K562 (cell line): ENCODE measurements around the gene ZFYVE26. TPM values are rescaled to one million over a fixed set of nuclear protein-coding genes. Genes with fewer than 3 reads are reported as not detected.

ENCODE experiments used
- ATAC-seq: fragments of 200-7000 bp; cut with Tn5 transposase; 3 replicates; pipeline ENCODE4 v1.9.1; 2020; ENCODE audit warnings: moderate library complexity
- BruUV-seq: library from RNA; stranded (reverse); fragments of 400-500 nt; replicated peaks from 2 replicates; lab custom pipeline; 2021; lab: Mats Ljungman, UMichigan
- CTCF ChIA-PET: fragments of 300-600 bp; formaldehyde crosslinking; extraction: SDS; loops from one replicate; lab custom pipeline; 2021; ENCODE audit warnings: low intra/inter-chr PET ratio; lab: Yijun Ruan, JAX
- POLR2A ChIA-PET: fragments of 300-600, 350-650 bp; sonication (Branson Sonifier 250); formaldehyde crosslinking; extraction: SDS; loops from one replicate; lab custom pipeline; 2021; ENCODE audit warnings: antibody characterized with exemption, inconsistent platforms; lab: Yijun Ruan, JAX
- DNase-seq, 4 experiments: peaks; one replicate each; pipeline versions ENCODE4 v3.0.0 to v3.0.0-alpha.2; 2011 to 2018; ENCODE audit warnings: low spot score in 3 of 4, mixed read lengths in 3 of 4; ENCODE audit errors: extremely low read depth in 1 of 4
- FAIRE-seq: peaks from 2 replicates; lab custom pipeline; 2011; peaks lifted over from hg19 to GRCh38; lab: Jason Lieb, UNC
- H2AFZ ChIP-seq: 2 replicates; pipeline ENCODE4 v1.6.0; 2011; ENCODE audit warnings: low read depth, low read length, control low read depth, inconsistent platforms
- H3K27ac ChIP-seq: fragments of 200-600 bp; 3 replicates; pipeline ENCODE4 v1.8.0; 2011; ENCODE audit warnings: low read depth, mild to moderate bottlenecking, control low read depth, inconsistent platforms, low read length, moderate library complexity, mixed read lengths; ENCODE audit errors: extremely low read depth
- H3K27me3 ChIP-seq, 2 experiments: fragments of 300-600 bp in 1 of 2; 2 replicates in 1 of 2; 3 replicates in 1 of 2; pipeline versions ENCODE4 v1.6.0 to v1.8.0; 2011; ENCODE audit warnings: inconsistent platforms in 2 of 2, low read length in 2 of 2, mild to moderate bottlenecking in 1 of 2, mixed read lengths in 1 of 2, moderate library complexity in 1 of 2; ENCODE audit not compliant: control insufficient read depth in 2 of 2, insufficient read depth in 2 of 2
- H3K36me3 ChIP-seq: fragments of 300-600 bp; 3 replicates; pipeline ENCODE4 v1.8.0; 2011; ENCODE audit warnings: mild to moderate bottlenecking, low read length, inconsistent platforms; ENCODE audit not compliant: control insufficient read depth, insufficient read depth
- H3K4me1 ChIP-seq, 2 experiments: fragments of 200-600 bp in 1 of 2; replicated peaks in 1 of 2; 2 replicates in 1 of 2; 3 replicates in 1 of 2; pipeline versions ENCODE4 v1.5.1 to v1.8.0; 2011; ENCODE audit warnings: inconsistent platforms in 2 of 2, low read length in 2 of 2, mild to moderate bottlenecking in 1 of 2, mixed read lengths in 1 of 2, moderate library complexity in 1 of 2; ENCODE audit not compliant: control insufficient read depth in 2 of 2, insufficient read depth in 2 of 2
- H3K4me2 ChIP-seq: 2 replicates; pipeline ENCODE4 v1.6.1; 2011; ENCODE audit warnings: low read length, control low read depth, inconsistent platforms, mixed read lengths; ENCODE audit not compliant: insufficient read depth
- H3K4me3 ChIP-seq: fragments of 200-600 bp; sonication (generic), shearing (Covaris generic); 2 replicates; pipeline ENCODE4 v1.5.1; 2016; ENCODE audit warnings: control low read depth, inconsistent platforms
- H3K79me2 ChIP-seq: fragments of 200-600 bp; 3 replicates; pipeline ENCODE4 v1.8.0; 2011; ENCODE audit warnings: low read length, inconsistent platforms; ENCODE audit not compliant: control insufficient read depth, insufficient read depth
- H3K9ac ChIP-seq, 2 experiments: 2 replicates each; pipeline versions ENCODE4 v1.6.0 to v1.6.1; 2011; ENCODE audit warnings: low read depth in 2 of 2, low read length in 2 of 2, control low read depth in 1 of 2, inconsistent platforms in 1 of 2, mild to moderate bottlenecking in 1 of 2, mixed read lengths in 1 of 2; ENCODE audit not compliant: insufficient read depth in 1 of 2
- H3K9me1 ChIP-seq: one replicate; pipeline ENCODE4 v1.6.0; 2011; ENCODE audit warnings: inconsistent platforms, mild to moderate bottlenecking, low read length, moderate library complexity; ENCODE audit not compliant: control insufficient read depth, insufficient read depth
- H3K9me3 ChIP-seq: replicated peaks from 2 replicates; pipeline ENCODE4 v1.5.1; 2011; ENCODE audit warnings: low read depth, low read length, inconsistent platforms; ENCODE audit not compliant: control insufficient read depth, insufficient read depth
- H4K20me1 ChIP-seq: replicated peaks from 2 replicates; pipeline ENCODE4 v1.6.1; 2011; ENCODE audit warnings: low read length, inconsistent platforms, mixed read lengths; ENCODE audit not compliant: control insufficient read depth, insufficient read depth
- ARID1B ChIP-seq: fragments of 450-650 bp; IDR thresholded peaks from 2 replicates; pipeline ENCODE4 v1.6.1; 2016; ENCODE audit warnings: antibody characterized with exemption, mild to moderate bottlenecking, inconsistent platforms
- COPS2 ChIP-seq: fragments of 450-650 bp; conservative IDR thresholded peaks from 2 replicates; pipeline ENCODE4 v1.6.1; 2016; ENCODE audit warnings: mild to moderate bottlenecking, moderate library complexity
- PCBP1 ChIP-seq: fragments of 200-400 bp; formaldehyde crosslinking; IDR thresholded peaks from 2 replicates; pipeline ENCODE4 v1.6.1; 2018; ENCODE audit warnings: mild to moderate bottlenecking, low read depth, low read length; ENCODE audit not compliant: poor library complexity, severe bottlenecking
- SLC30A9 ChIP-seq: fragments of 250-450 bp; sonication (Bioruptor Pico); IDR thresholded peaks from 2 replicates; pipeline ENCODE4 v1.8.0; 2022; ENCODE audit warnings: mild to moderate bottlenecking, moderate library complexity
- STAT5B ChIP-seq: fragments of 250-450 bp; sonication (Bioruptor Pico); IDR thresholded peaks from 2 replicates; pipeline ENCODE4 v1.8.0; 2021; ENCODE audit warnings: mild to moderate bottlenecking, inconsistent platforms
- TRIM28 ChIP-seq: fragments of 450-650 bp; IDR thresholded peaks from 2 replicates; pipeline ENCODE4 v1.6.1; 2017
- ZBTB12 ChIP-seq: fragments of 250-450 bp; sonication (Bioruptor Pico); IDR thresholded peaks from 2 replicates; pipeline ENCODE4 v1.4.0; 2020
- ZNF551 ChIP-seq: fragments of 250-450 bp; sonication (Bioruptor Pico); IDR thresholded peaks from 2 replicates; pipeline ENCODE4 v1.5.0; 2021; ENCODE audit warnings: mild to moderate bottlenecking, moderate library complexity
- WGBS: fragments of 100-300 bp; shearing (Covaris generic); methylation state at CpG from one replicate; pipeline ENCODE4 v1.1.6; 2016; ENCODE audit warnings: low coverage, mixed read lengths; ENCODE audit not compliant: insufficient coverage; ENCODE audit errors: missing lambda C conversion rate; 5-methylcytosine and 5-hydroxymethylcytosine counted together
- in situ Hi-C: fragments of 300-500 bp; cut with MboI; formaldehyde crosslinking; loops from 4 replicates; pipeline ENCODE4 v1.15.0; 2018; ENCODE audit warnings: inconsistent platforms, mixed read lengths
- intact Hi-C: fragments of 100-400 bp; cut with micrococcal nuclease; formaldehyde crosslinking; loops from 2 replicates; pipeline ENCODE4 v1.14.2; 2022
- polyA plus RNA-seq, 8 experiments: library from polyadenylated mRNA; depleted of rRNA in 4 of 8; stranded (reverse) in 5 of 8; unstranded in 3 of 8; fragments of >200 nt; fragmentation: Nextera tagmentation in 2 of 8; fragmentation: Illumina TruSeq in 1 of 8; extraction: Ambion mirVana in 2 of 8; extraction: Trizol in 1 of 8; gene quantifications; 2 replicates each; pipeline versions ENCODE4 v1.2.1 to v1.2.3, GENCODE V29; 2011 to 2014; ENCODE audit warnings: inconsistent platforms in 1 of 8, missing spikeins in 1 of 8
- total RNA-seq, 7 experiments: library from RNA; depleted of rRNA in 6 of 7; stranded (reverse); fragments of >200 nt in 6 of 7; fragmentation: Illumina TruSeq in 2 of 7; extraction: Trizol in 2 of 7; gene quantifications; 2 replicates each; pipeline versions ENCODE4 v1.2.1 to v1.2.3, GENCODE V29; 2011 to 2021; ENCODE audit warnings: low replicate concordance in 1 of 7
- TF ChIP-seq, protein P1 (sequence below), 2 experiments: fragments of 450-650 bp in 1 of 2; sonication (generic) in 1 of 2; formaldehyde crosslinking in 1 of 2; IDR thresholded peaks; 2 replicates each; pipeline versions ENCODE4 v1.7.1 to v1.9.0; 2016 to 2022; ENCODE audit warnings: inconsistent platforms in 1 of 2, mild to moderate bottlenecking in 1 of 2, missing genetic modification reagents in 1 of 2
- TF ChIP-seq, protein P2 (sequence below): sonication (generic); formaldehyde crosslinking; IDR thresholded peaks from 2 replicates; pipeline ENCODE4 v1.8.0; 2022; ENCODE audit warnings: missing genetic modification reagents, mild to moderate bottlenecking, borderline replicate concordance

Gene ZFYVE26
- total and polyA plus RNA-seq, 9 of the 15 experiments (the other 6 are each of a cell fraction or from before 2014, with no cell fraction given): 0.32 to 9.1 (median 5.9) TPM

GRCh38 chr14:67785270-67786109 lies 30.9 kb downstream of the ZFYVE26 start:
- ATAC-seq (no peak), FAIRE-seq (no peak), DNase-seq (no peak)
- Histone ChIP-seq H3K9me1 (no peaks in the 10 kb centered on the region), H3K4me3 (no peak overlapping the region), H3K27me3 (no peaks in the 10 kb centered on the region), H2AFZ (no peak overlapping the region), H3K79me2 (no peaks in the 10 kb centered on the region), H3K9ac (0 out of 4 replicates have a peak overlapping the region, but pooled peaks of 1 of the 2 experiments have one; percentile 22), H3K36me3 (peaks cover 77% of the 10 kb centered on the region; the same call in 2 of the 3 replicates), H3K4me2 (no peak overlapping the region), H3K4me1 (peaks cover 0 to 2% of the 10 kb centered on the region in 2 experiments; a peak in 1 of 5 replicates), H3K9me3 (no peaks in the 10 kb centered on the region), H4K20me1 (no peaks in the 10 kb centered on the region), H3K27ac (no peak overlapping the region)
- POLR2A ChIA-PET: interaction anchor here (0.7 to 1.5 kb wide), 2 partner anchors 9 to 26 kb away, joined by 3 read pairs; no protein-coding TSS in a partner anchor
- in situ Hi-C loops (no loop called here), intact Hi-C loops (no loop called here)
- CTCF ChIA-PET: no interaction called here
- WGBS: 67% methylated on average over 2 of the region's 4 CpGs
- no TSS peak for BruUV-seq
- TF ChIP-seq STAT5B (no peak), ARID1B (no peak), PCBP1 (no peak), TRIM28 (no peak), ZNF551 (CRISPR knock-in tag) (no peak), SLC30A9 (CRISPR knock-in tag) (no peak), COPS2 (no peak), ZBTB12 (CRISPR knock-in tag) (no peak)
- TF ChIP-seq, protein P1, sequence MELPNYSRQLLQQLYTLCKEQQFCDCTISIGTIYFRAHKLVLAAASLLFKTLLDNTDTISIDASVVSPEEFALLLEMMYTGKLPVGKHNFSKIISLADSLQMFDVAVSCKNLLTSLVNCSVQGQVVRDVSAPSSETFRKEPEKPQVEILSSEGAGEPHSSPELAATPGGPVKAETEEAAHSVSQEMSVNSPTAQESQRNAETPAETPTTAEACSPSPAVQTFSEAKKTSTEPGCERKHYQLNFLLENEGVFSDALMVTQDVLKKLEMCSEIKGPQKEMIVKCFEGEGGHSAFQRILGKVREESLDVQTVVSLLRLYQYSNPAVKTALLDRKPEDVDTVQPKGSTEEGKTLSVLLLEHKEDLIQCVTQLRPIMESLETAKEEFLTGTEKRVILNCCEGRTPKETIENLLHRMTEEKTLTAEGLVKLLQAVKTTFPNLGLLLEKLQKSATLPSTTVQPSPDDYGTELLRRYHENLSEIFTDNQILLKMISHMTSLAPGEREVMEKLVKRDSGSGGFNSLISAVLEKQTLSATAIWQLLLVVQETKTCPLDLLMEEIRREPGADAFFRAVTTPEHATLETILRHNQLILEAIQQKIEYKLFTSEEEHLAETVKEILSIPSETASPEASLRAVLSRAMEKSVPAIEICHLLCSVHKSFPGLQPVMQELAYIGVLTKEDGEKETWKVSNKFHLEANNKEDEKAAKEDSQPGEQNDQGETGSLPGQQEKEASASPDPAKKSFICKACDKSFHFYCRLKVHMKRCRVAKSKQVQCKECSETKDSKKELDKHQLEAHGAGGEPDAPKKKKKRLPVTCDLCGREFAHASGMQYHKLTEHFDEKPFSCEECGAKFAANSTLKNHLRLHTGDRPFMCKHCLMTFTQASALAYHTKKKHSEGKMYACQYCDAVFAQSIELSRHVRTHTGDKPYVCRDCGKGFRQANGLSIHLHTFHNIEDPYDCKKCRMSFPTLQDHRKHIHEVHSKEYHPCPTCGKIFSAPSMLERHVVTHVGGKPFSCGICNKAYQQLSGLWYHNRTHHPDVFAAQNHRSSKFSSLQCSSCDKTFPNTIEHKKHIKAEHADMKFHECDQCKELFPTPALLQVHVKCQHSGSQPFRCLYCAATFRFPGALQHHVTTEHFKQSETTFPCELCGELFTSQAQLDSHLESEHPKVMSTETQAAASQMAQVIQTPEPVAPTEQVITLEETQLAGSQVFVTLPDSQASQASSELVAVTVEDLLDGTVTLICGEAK (IDR thresholded peaks at IDR 0.05): no peak
- TF ChIP-seq, protein P1 (CRISPR knock-in tag; IDR thresholded peaks at IDR 0.05): no peak
- TF ChIP-seq, protein P2, sequence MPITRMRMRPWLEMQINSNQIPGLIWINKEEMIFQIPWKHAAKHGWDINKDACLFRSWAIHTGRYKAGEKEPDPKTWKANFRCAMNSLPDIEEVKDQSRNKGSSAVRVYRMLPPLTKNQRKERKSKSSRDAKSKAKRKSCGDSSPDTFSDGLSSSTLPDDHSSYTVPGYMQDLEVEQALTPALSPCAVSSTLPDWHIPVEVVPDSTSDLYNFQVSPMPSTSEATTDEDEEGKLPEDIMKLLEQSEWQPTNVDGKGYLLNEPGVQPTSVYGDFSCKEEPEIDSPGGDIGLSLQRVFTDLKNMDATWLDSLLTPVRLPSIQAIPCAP (CRISPR knock-in tag): no peak
